KMS-11 (cell line): ENCODE measurements around the gene FANCI.
A peak's percentile ranks its signal among the peaks of the same experiment; 100 is the strongest.

Experiments
- H2AFZ ChIP-seq: fragments of 200-600 bp; sonication (generic); 2 replicates; pipeline ENCODE4 v1.6.1; 2016; ENCODE audit warnings: antibody characterized with exemption, mixed run types, low read depth
- H3K27ac ChIP-seq: fragments of 200-600 bp; sonication (generic); 2 replicates; pipeline ENCODE4 v1.6.1; 2016; ENCODE audit warnings: mild to moderate bottlenecking, mixed run types
- H3K27me3 ChIP-seq: fragments of 200-600 bp; sonication (generic); 2 replicates; pipeline ENCODE4 v1.6.1; 2017; ENCODE audit warnings: mild to moderate bottlenecking, low read depth, mixed run types, moderate library complexity; ENCODE audit not compliant: insufficient read depth
- H3K36me3 ChIP-seq: fragments of 200-600 bp; sonication (generic); 2 replicates; pipeline ENCODE4 v1.6.1; 2017; ENCODE audit warnings: mild to moderate bottlenecking, mixed run types; ENCODE audit not compliant: insufficient read depth
- H3K4me1 ChIP-seq: fragments of 200-600 bp; sonication (generic); 2 replicates; pipeline ENCODE4 v1.6.1; 2016; ENCODE audit warnings: mild to moderate bottlenecking, low read depth, mixed run types; ENCODE audit not compliant: poor library complexity, severe bottlenecking
- H3K4me2 ChIP-seq: fragments of 200-600 bp; sonication (generic); 2 replicates; pipeline ENCODE4 v1.7.0; 2016; ENCODE audit warnings: mild to moderate bottlenecking, mixed run types
- H3K4me3 ChIP-seq: fragments of 200-600 bp; sonication (generic); IDR thresholded peaks from 2 replicates; pipeline ENCODE4 v1.6.1; 2017; ENCODE audit warnings: low read depth, low read length, mixed read lengths; ENCODE audit not compliant: insufficient read depth
- H3K79me2 ChIP-seq: fragments of 200-600 bp; sonication (generic); 2 replicates; pipeline ENCODE4 v1.6.1; 2016; ENCODE audit warnings: low read depth, mixed run types; ENCODE audit not compliant: insufficient read depth
- H3K9ac ChIP-seq: fragments of 200-600 bp; sonication (generic); 2 replicates; pipeline ENCODE4 v1.6.1; 2016; ENCODE audit warnings: mild to moderate bottlenecking, mixed run types
- H4K20me1 ChIP-seq: fragments of 200-600 bp; sonication (generic); 2 replicates; pipeline ENCODE4 v1.6.1; 2016; ENCODE audit warnings: mild to moderate bottlenecking, mixed run types; ENCODE audit not compliant: insufficient read depth
- CTCF ChIP-seq: fragments of 200-600 bp; sonication (generic); conservative IDR thresholded peaks from 2 replicates; pipeline ENCODE4 v1.6.1; 2017; ENCODE audit warnings: low read depth, mild to moderate bottlenecking, antibody characterized with exemption, low read length, moderate library complexity, mixed read lengths

FANCI gene

GRCh38 chr15:89243691-89244573 is at the start of gene FANCI:
TSS of gene FANCI (plus strand) at chr15:89243979. CDS start at chr15:89247648, 3,669 bp downstream.
- H3K27ac ChIP-seq, result peak within 1 kb of the TSS; percentile 67
- TF ChIP-seq CTCF, result peak; percentile 49; the same call in 1 of the 2 replicates
- H3K79me2 ChIP-seq, result peaks cover 51% of the 10 kb centered on the region

GRCh38 chr15:89194608-89195007 is 49.2 kb upstream of the FANCI start:
- no peak for TF ChIP-seq CTCF

More at GRCh38 chr15:89243691-89244573, at the start of gene FANCI:
- Histone ChIP-seq H3K4me1 (peaks cover 25% of the 10 kb centered on the region), H3K4me3 (no peak within 1 kb of the TSS), H4K20me1 (0 out of 2 replicates have a peak, but pooled peaks cover 3% of the 10 kb centered on the region), H3K36me3 (peaks cover 9% of the 10 kb centered on the region; the same call in 1 of the 2 replicates), H3K4me2 (peak within 1 kb of the TSS; percentile 74), H2AFZ (peak within 1 kb of the TSS; percentile 83), H3K9ac (peak within 1 kb of the TSS; percentile 70; the same call in 1 of the 2 replicates), H3K27me3 (no peaks in the 10 kb centered on the region)

GRCh38 chr15:89195836-89196235 is 47.9 kb upstream of the FANCI start:
- Histone ChIP-seq H3K27ac (no peak overlapping the region), H3K4me1 (peaks cover 46% of the 10 kb centered on the region), H3K9ac (no peak overlapping the region), H3K79me2 (no peaks in the 10 kb centered on the region), H2AFZ (no peak overlapping the region), H4K20me1 (no peaks in the 10 kb centered on the region), H3K4me2 (peak overlapping the region; percentile 67; the same call in 1 of the 2 replicates), H3K36me3 (peaks cover 3% of the 10 kb centered on the region; the same call in 1 of the 2 replicates), H3K27me3 (no peaks in the 10 kb centered on the region), H3K4me3 (no peak overlapping the region)
- TF ChIP-seq CTCF, result no peak

More at GRCh38 chr15:89194608-89195007, 49.2 kb upstream of the FANCI start:
- Histone ChIP-seq H2AFZ (no peak overlapping the region), H3K79me2 (no peaks in the 10 kb centered on the region), H3K4me3 (no peak overlapping the region), H3K4me2 (no peak overlapping the region), H3K36me3 (peaks cover 3% of the 10 kb centered on the region; the same call in 1 of the 2 replicates), H4K20me1 (no peaks in the 10 kb centered on the region), H3K27me3 (no peaks in the 10 kb centered on the region), H3K27ac (no peak overlapping the region), H3K4me1 (peaks cover 46% of the 10 kb centered on the region), H3K9ac (no peak overlapping the region)

GRCh38 chr15:89196241-89196640 is 47.5 kb upstream of the FANCI start:
- H3K79me2 ChIP-seq, result no peaks in the 10 kb centered on the region
- H3K27me3 ChIP-seq, result no peaks in the 10 kb centered on the region
- H3K27ac ChIP-seq, result peak overlapping the region; percentile 56; the same call in 1 of the 2 replicates
- no peak overlapping the region for H3K9ac ChIP-seq
- H3K4me2 ChIP-seq, result peak overlapping the region; percentile 67; the same call in 1 of the 2 replicates
- H2AFZ ChIP-seq, result no peak overlapping the region
- H3K36me3 ChIP-seq, result peaks cover 3% of the 10 kb centered on the region; the same call in 1 of the 2 replicates
- TF ChIP-seq CTCF, result no peak
- H3K4me1 ChIP-seq, result peaks cover 46% of the 10 kb centered on the region
- no peaks in the 10 kb centered on the region for H4K20me1 ChIP-seq
- H3K4me3 ChIP-seq, result no peak overlapping the region
